K562 (cell line): Measurements from ENCODE around the gene PIANP. TPM values are rescaled to one million over a fixed set of nuclear protein-coding genes. Genes with fewer than 3 reads are reported as not detected.

Source experiments
- CHD2 ChIP-seq: IDR thresholded peaks from 2 replicates; pipeline ENCODE4 v1.6.1; 2011; ENCODE audit warnings: low read depth, low read length
- FOXO4 ChIP-seq: fragments of 450-650 bp; formaldehyde crosslinking; IDR thresholded peaks from 2 replicates; pipeline ENCODE4 v1.4.0; 2020; ENCODE audit warnings: mild to moderate bottlenecking, moderate library complexity
- GABPB2 ChIP-seq: fragments of 250-450 bp; sonication (Bioruptor Pico); conservative IDR thresholded peaks from 2 replicates; pipeline ENCODE4 v1.5.1; 2021; ENCODE audit warnings: mild to moderate bottlenecking
- HMG20A ChIP-seq: fragments of 450-650 bp; formaldehyde crosslinking; conservative IDR thresholded peaks from 2 replicates; pipeline ENCODE4 v1.4.0; 2020; ENCODE audit warnings: mild to moderate bottlenecking, mixed read lengths
- ID3 ChIP-seq, 2 experiments: fragments of 250-450 bp in 1 of 2; fragments of 450-650 bp in 1 of 2; sonication (Bioruptor Pico) in 1 of 2; IDR thresholded peaks; 2 replicates each; pipeline versions ENCODE4 v1.6.1 to v1.8.0; 2016 to 2021; ENCODE audit warnings: mild to moderate bottlenecking in 2 of 2, moderate library complexity in 2 of 2, missing compliant biosample characterization in 1 of 2, missing genetic modification characterization in 1 of 2
- MAX ChIP-seq: sonication (generic); formaldehyde crosslinking; IDR thresholded peaks from 2 replicates; pipeline ENCODE4 v1.9.0; 2022; ENCODE audit warnings: mild to moderate bottlenecking, missing genetic modification reagents
- MECOM ChIP-seq: fragments of 250-450 bp; sonication (Bioruptor Pico); IDR thresholded peaks from 2 replicates; pipeline ENCODE4 v1.8.0; 2022; ENCODE audit warnings: inconsistent platforms
- MEF2A ChIP-seq: IDR thresholded peaks from 2 replicates; pipeline ENCODE4 v1.6.1; 2011; ENCODE audit warnings: low read depth, mild to moderate bottlenecking, low read length, moderate library complexity; ENCODE audit not compliant: control insufficient read depth
- MTA3 ChIP-seq: fragments of 450-650 bp; formaldehyde crosslinking; IDR thresholded peaks from 2 replicates; pipeline ENCODE4 v1.6.1; 2017; ENCODE audit warnings: mild to moderate bottlenecking, borderline replicate concordance
- POLR2A ChIP-seq: fragments of 450-650 bp; conservative IDR thresholded peaks from 2 replicates; pipeline ENCODE4 v1.6.1; 2016
- POLR2AphosphoS5 ChIP-seq: IDR thresholded peaks from 2 replicates; pipeline ENCODE4 v1.6.1; 2011; ENCODE audit warnings: mild to moderate bottlenecking, low read depth, low read length, moderate library complexity; ENCODE audit not compliant: control insufficient read depth, insufficient read depth
- POLR2B ChIP-seq: fragments of 450-650 bp; IDR thresholded peaks from 2 replicates; pipeline ENCODE4 v1.6.1; 2018; ENCODE audit warnings: low read depth; ENCODE audit not compliant: partially characterized antibody
- POLR2G ChIP-seq: fragments of 200-400 bp; formaldehyde crosslinking; IDR thresholded peaks from 2 replicates; pipeline ENCODE4 v1.6.1; 2017; ENCODE audit warnings: low read depth, mild to moderate bottlenecking, antibody characterized with exemption, low read length, moderate library complexity
- RBFOX2 ChIP-seq: fragments of 200-400 bp; formaldehyde crosslinking; IDR thresholded peaks from 2 replicates; pipeline ENCODE4 v1.6.1; 2017; ENCODE audit warnings: low read depth, mild to moderate bottlenecking, low read length, moderate library complexity
- RBM34 ChIP-seq: fragments of 200-400 bp; formaldehyde crosslinking; IDR thresholded peaks from 2 replicates; pipeline ENCODE4 v1.6.1; 2018; ENCODE audit warnings: low read length, borderline replicate concordance; ENCODE audit not compliant: insufficient read depth
- SUPT5H ChIP-seq: fragments of 450-650 bp; IDR thresholded peaks from 2 replicates; pipeline ENCODE4 v1.6.1; 2016
- U2AF2 ChIP-seq: fragments of 200-400 bp; formaldehyde crosslinking; optimal IDR thresholded peaks from 2 replicates; pipeline ENCODE3; 2017; ENCODE audit warnings: low read depth, mild to moderate bottlenecking, low read length
- ZBTB33 ChIP-seq: sonication (generic); formaldehyde crosslinking; IDR thresholded peaks from 2 replicates; pipeline ENCODE4 v1.8.1; 2023; ENCODE audit warnings: mild to moderate bottlenecking, missing genetic modification reagents
- ZBTB9 ChIP-seq: fragments of 450-650 bp; formaldehyde crosslinking; IDR thresholded peaks from 2 replicates; pipeline ENCODE4 v1.4.0; 2020; ENCODE audit warnings: mild to moderate bottlenecking, moderate library complexity
- ZKSCAN1 ChIP-seq: fragments of 150-350 bp; IDR thresholded peaks from 2 replicates; pipeline ENCODE4 v1.6.1; 2016; ENCODE audit warnings: low read depth, low read length
- ZNF175 ChIP-seq: fragments of 200-800 bp; sonication (Bioruptor generic); IDR thresholded peaks from 2 replicates; pipeline ENCODE4 v1.6.1; 2016; ENCODE audit warnings: low read depth, mild to moderate bottlenecking, missing genetic modification characterization, missing compliant biosample characterization
- polyA plus RNA-seq, 8 experiments: library from polyadenylated mRNA; depleted of rRNA in 4 of 8; stranded (reverse) in 5 of 8; unstranded in 3 of 8; fragments of >200 nt; fragmentation: Nextera tagmentation in 2 of 8; fragmentation: Illumina TruSeq in 1 of 8; extraction: Ambion mirVana in 2 of 8; extraction: Trizol in 1 of 8; gene quantifications; 2 replicates each; pipeline versions ENCODE4 v1.2.1 to v1.2.3, GENCODE V29; 2011 to 2014; ENCODE audit warnings: inconsistent platforms in 1 of 8, missing spikeins in 1 of 8
- total RNA-seq, 7 experiments: library from RNA; depleted of rRNA in 6 of 7; stranded (reverse); fragments of >200 nt in 6 of 7; fragmentation: Illumina TruSeq in 2 of 7; extraction: Trizol in 2 of 7; gene quantifications; 2 replicates each; pipeline versions ENCODE4 v1.2.1 to v1.2.3, GENCODE V29; 2011 to 2021; ENCODE audit warnings: low replicate concordance in 1 of 7

Gene PIANP
- total and polyA plus RNA-seq, 9 of the 15 experiments (the other 6 are each of a cell fraction or from before 2014, with no cell fraction given) = 0.07 TPM; not detected in 8

- TF ChIP-seq POLR2G (0 out of 2 replicates have a peak, but pooled peaks have one; percentile 32), MTA3 (no peak), FOXO4 (CRISPR knock-in tag) (no peak), HMG20A (CRISPR knock-in tag) (no peak), RBFOX2 (peak; percentile 67), U2AF2 (no peak), ID3 (CRISPR knock-in tag; IDR thresholded peaks at IDR 0.05) (no peak), ID3 (tag; IDR thresholded peaks at IDR 0.05) (no peak), POLR2B (peak; percentile 36), MAX (CRISPR knock-in tag) (no peak), ZKSCAN1 (no peak), POLR2A (peak; percentile 87), POLR2AphosphoS5 (peak; percentile 24; the same call in 1 of the 2 replicates), SUPT5H (peak; percentile 69), CHD2 (no peak), MECOM (no peak), ZNF175 (CRISPR knock-in tag) (no peak), GABPB2 (CRISPR knock-in tag) (no peak), MEF2A (no peak), ZBTB9 (CRISPR knock-in tag) (no peak), ZBTB33 (CRISPR knock-in tag) (peak; percentile 53), RBM34 (no peak)
Measured at GRCh38 chr12:6708960-6709394, 8.4 kb upstream of the PIANP start (continued).
